ENCODE measurements around the gene TSEN15.

- TF ChIP-seq, protein P1, sequence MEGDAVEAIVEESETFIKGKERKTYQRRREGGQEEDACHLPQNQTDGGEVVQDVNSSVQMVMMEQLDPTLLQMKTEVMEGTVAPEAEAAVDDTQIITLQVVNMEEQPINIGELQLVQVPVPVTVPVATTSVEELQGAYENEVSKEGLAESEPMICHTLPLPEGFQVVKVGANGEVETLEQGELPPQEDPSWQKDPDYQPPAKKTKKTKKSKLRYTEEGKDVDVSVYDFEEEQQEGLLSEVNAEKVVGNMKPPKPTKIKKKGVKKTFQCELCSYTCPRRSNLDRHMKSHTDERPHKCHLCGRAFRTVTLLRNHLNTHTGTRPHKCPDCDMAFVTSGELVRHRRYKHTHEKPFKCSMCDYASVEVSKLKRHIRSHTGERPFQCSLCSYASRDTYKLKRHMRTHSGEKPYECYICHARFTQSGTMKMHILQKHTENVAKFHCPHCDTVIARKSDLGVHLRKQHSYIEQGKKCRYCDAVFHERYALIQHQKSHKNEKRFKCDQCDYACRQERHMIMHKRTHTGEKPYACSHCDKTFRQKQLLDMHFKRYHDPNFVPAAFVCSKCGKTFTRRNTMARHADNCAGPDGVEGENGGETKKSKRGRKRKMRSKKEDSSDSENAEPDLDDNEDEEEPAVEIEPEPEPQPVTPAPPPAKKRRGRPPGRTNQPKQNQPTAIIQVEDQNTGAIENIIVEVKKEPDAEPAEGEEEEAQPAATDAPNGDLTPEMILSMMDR (IDR thresholded peaks at IDR 0.05) = no peak
- no peak for TF ChIP-seq POLR2A (IDR thresholded peaks at IDR 0.05)
- TF ChIP-seq POLR2AphosphoS5 (IDR thresholded peaks at IDR 0.05) = no peak
- TF ChIP-seq EP300 (IDR thresholded peaks at IDR 0.05) = no peak
Observed at GRCh38 chr1:184114818-184115398, 63.4 kb downstream of the TSEN15 start.

Measured in suprapubic skin (tissue), 4 donors.